HEK293T (cell line): ENCODE results near the gene FBXW7.

Experiments
- CTCF ChIA-PET: fragments of 350-600 bp; formaldehyde crosslinking; extraction: SDS; loops from one replicate; lab custom pipeline; 2021; ENCODE audit warnings: antibody characterized with exemption, inconsistent platforms; lab: Yijun Ruan, JAX
- POLR2A ChIA-PET: fragments of 350-600 bp; formaldehyde crosslinking; extraction: SDS; loops from one replicate; lab custom pipeline; 2020; ENCODE audit warnings: antibody characterized with exemption, inconsistent platforms; lab: Yijun Ruan, JAX
- DNase-seq: peaks from one replicate; pipeline ENCODE4 v3.0.0; 2012; ENCODE audit warnings: mixed read lengths; ENCODE audit errors: extremely low spot score
- ARNT ChIP-seq: fragments of 450-650 bp; IDR thresholded peaks from 2 replicates; pipeline ENCODE4 v1.6.1; 2017; ENCODE audit warnings: mild to moderate bottlenecking
- BHLHE40 ChIP-seq: fragments of 450-650 bp; IDR thresholded peaks from 2 replicates; pipeline ENCODE4 v1.6.1; 2016; ENCODE audit warnings: mild to moderate bottlenecking, moderate library complexity, borderline replicate concordance
- CTBP1 ChIP-seq: fragments of 450-650 bp; IDR thresholded peaks from 2 replicates; pipeline ENCODE4 v1.6.1; 2016; ENCODE audit warnings: borderline replicate concordance
- ELF4 ChIP-seq: fragments of 450-650 bp; IDR thresholded peaks from 2 replicates; pipeline ENCODE4 v1.6.1; 2017; ENCODE audit warnings: antibody characterized with exemption
- FOXA1 ChIP-seq: fragments of 450-650 bp; IDR thresholded peaks from 2 replicates; pipeline ENCODE4 v1.6.1; 2016; ENCODE audit warnings: mild to moderate bottlenecking
- FOXK2 ChIP-seq: fragments of 450-650 bp; IDR thresholded peaks from 2 replicates; pipeline ENCODE4 v1.6.1; 2016; ENCODE audit warnings: mild to moderate bottlenecking
- FOXM1 ChIP-seq: fragments of 450-650 bp; IDR thresholded peaks from 2 replicates; pipeline ENCODE4 v1.6.1; 2017; ENCODE audit warnings: mild to moderate bottlenecking, borderline replicate concordance
- HDGF ChIP-seq: fragments of 450-650 bp; IDR thresholded peaks from 2 replicates; pipeline ENCODE4 v1.6.1; 2017; ENCODE audit warnings: antibody characterized with exemption, borderline replicate concordance
- L3MBTL2 ChIP-seq: fragments of 450-650 bp; conservative IDR thresholded peaks from 2 replicates; pipeline ENCODE4 v1.6.1; 2016; ENCODE audit warnings: mild to moderate bottlenecking
- LEF1 ChIP-seq: fragments of 450-650 bp; IDR thresholded peaks from 2 replicates; pipeline ENCODE4 v1.6.1; 2017; ENCODE audit warnings: mild to moderate bottlenecking, borderline replicate concordance
- NFRKB ChIP-seq: fragments of 450-650 bp; IDR thresholded peaks from 2 replicates; pipeline ENCODE4 v1.6.1; 2016; ENCODE audit warnings: mild to moderate bottlenecking, moderate library complexity
- PKNOX1 ChIP-seq: fragments of 450-650 bp; IDR thresholded peaks from 2 replicates; pipeline ENCODE4 v1.6.1; 2016
- SP1 ChIP-seq: fragments of 450-650 bp; IDR thresholded peaks from 2 replicates; pipeline ENCODE4 v1.6.1; 2017
- SUZ12 ChIP-seq: fragments of 450-650 bp; IDR thresholded peaks from 2 replicates; pipeline ENCODE4 v1.6.1; 2016; ENCODE audit warnings: mild to moderate bottlenecking
- TARDBP ChIP-seq: fragments of 450-650 bp; IDR thresholded peaks from 2 replicates; pipeline ENCODE4 v1.6.1; 2016
- ZNF384 ChIP-seq: fragments of 450-650 bp; IDR thresholded peaks from 2 replicates; pipeline ENCODE4 v1.6.1; 2016

FBXW7 gene

DNA sequence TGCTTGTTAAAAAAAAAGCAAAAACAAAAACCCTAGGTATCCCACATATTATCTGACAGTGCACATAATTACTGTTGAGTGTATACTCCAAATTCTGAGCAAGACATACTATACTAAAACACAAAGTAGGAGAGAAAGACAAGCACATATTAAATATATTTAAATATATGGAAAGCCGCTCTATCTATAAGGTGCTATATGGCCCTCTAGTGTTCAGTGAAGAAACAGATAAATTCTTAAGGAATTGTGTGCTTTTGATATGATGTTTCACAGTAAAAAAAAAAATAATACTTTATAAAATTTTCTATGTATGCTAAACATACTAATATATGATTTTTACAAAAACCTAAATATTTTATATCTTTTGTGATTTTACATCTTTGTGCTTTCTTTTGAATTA is 137.8 kb downstream of the FBXW7 start:
- ChIA-PET CTCF (interaction anchor here (0.6 to 1.1 kb wide), 5 partner anchors 10 to 351 kb away, joined by 3 to 5 read pairs (median 4); no protein-coding TSS in a partner anchor), POLR2A (no interaction called here)
- TF ChIP-seq CTBP1 (no peak), TARDBP (no peak), SP1 (no peak), L3MBTL2 (no peak), FOXM1 (no peak), BHLHE40 (no peak), HDGF (no peak), FOXK2 (no peak), SUZ12 (no peak), LEF1 (no peak), ELF4 (no peak), ARNT (no peak), FOXA1 (no peak), ZNF384 (no peak), NFRKB (no peak), PKNOX1 (no peak)
- DNase-seq: peak; percentile 9

DNA sequence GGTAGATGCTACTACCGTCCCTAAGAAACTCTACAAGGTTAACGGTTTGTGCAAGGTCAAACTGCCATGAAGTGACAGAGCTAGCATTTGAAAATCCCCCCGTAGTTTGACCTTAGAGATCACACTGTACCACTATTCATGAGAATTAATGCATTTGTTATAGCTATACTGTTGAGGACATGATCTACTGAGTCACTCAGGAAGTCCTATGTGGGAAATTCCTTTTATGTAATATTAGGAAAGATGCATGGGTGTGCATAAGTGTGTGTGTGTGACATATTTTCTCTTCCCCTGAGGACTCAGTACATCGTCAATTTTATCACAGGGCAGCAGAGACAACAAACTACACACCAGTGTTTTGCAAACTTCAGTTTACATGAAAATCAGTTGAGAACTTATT is 141.1 kb downstream of the FBXW7 start:
- ChIA-PET CTCF (interaction anchor here (0.6 kb wide), 2 partner anchors 553 to 679 kb away, joined by 3 to 5 read pairs; no protein-coding TSS in a partner anchor), POLR2A (no interaction called here)
- TF ChIP-seq LEF1 (no peak), TARDBP (no peak), NFRKB (no peak), ARNT (no peak), FOXM1 (no peak), SUZ12 (no peak), FOXA1 (no peak), CTBP1 (no peak), BHLHE40 (no peak), ELF4 (no peak), L3MBTL2 (no peak), FOXK2 (no peak), SP1 (no peak), HDGF (no peak), ZNF384 (no peak), PKNOX1 (no peak)
- DNase-seq: no peak

- POLR2A ChIA-PET: no interaction called here
- TF ChIP-seq HDGF: no peak
- TF ChIP-seq BHLHE40: no peak
- TF ChIP-seq ELF4: no peak
- TF ChIP-seq NFRKB: no peak
- no peak for TF ChIP-seq ZNF384
- TF ChIP-seq CTBP1: no peak
- no peak for TF ChIP-seq L3MBTL2
- no peak for TF ChIP-seq FOXM1
- TF ChIP-seq TARDBP: no peak
- no peak for TF ChIP-seq ARNT
- TF ChIP-seq FOXK2: no peak
- TF ChIP-seq PKNOX1: no peak
- no peak for TF ChIP-seq SP1
- no peak for TF ChIP-seq FOXA1
- TF ChIP-seq LEF1: no peak
- no peak for TF ChIP-seq SUZ12
- CTCF ChIA-PET: no interaction called here
- no peak for DNase-seq
These were observed 143.8 kb downstream of the FBXW7 start for GRCh38 chr4:152392079-152392478.

- POLR2A ChIA-PET: no interaction called here
- no peak for TF ChIP-seq CTBP1
- CTCF ChIA-PET: interaction anchor here (0.5 to 1.0 kb wide), 5 partner anchors 18 to 1213 kb away, joined by 3 read pairs; no protein-coding TSS in a partner anchor
- no peak for DNase-seq
These were observed 145.7 kb downstream of the FBXW7 start for GRCh38 chr4:152390216-152390615.

DNA sequence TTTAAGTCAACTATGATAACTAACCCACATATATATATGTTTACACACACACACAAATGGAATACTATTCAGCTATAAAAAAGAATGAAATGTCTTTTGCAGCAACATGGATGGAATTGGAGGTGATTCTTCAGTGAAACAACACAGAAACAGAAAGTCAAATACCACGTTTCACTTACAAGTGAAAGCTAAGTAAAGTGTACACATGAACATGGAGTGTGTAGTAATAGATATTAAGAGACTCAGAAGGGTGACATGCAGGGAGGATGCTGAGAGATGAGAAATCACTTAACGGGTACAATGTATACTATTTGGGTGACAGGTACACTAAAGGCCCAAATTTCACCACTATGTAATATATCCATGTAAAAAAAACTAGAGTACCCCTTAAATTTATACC is 146.5 kb downstream of the FBXW7 start:
- CTCF ChIA-PET: interaction anchor here (0.7 to 1.0 kb wide), 3 partner anchors 134 to 1214 kb away, joined by 3 read pairs; no protein-coding TSS in a partner anchor
- no peak for DNase-seq
- POLR2A ChIA-PET: no interaction called here
- TF ChIP-seq LEF1 (no peak), ARNT (no peak), ELF4 (no peak), TARDBP (no peak), FOXA1 (no peak), HDGF (no peak), FOXK2 (no peak), L3MBTL2 (no peak), ZNF384 (no peak), BHLHE40 (no peak), PKNOX1 (no peak), CTBP1 (no peak), SP1 (no peak)

GRCh38 chr4:152385551-152385950 is 150.3 kb downstream of the FBXW7 start:
- CTCF ChIA-PET: interaction anchor here (0.7 to 1.2 kb wide), 4 partner anchors 11 to 120 kb away, joined by 3 read pairs; no protein-coding TSS in a partner anchor
- POLR2A ChIA-PET: no interaction called here
- TF ChIP-seq FOXM1 (no peak), FOXA1 (no peak), PKNOX1 (no peak), LEF1 (no peak), BHLHE40 (no peak), L3MBTL2 (no peak), ELF4 (no peak), SP1 (no peak), FOXK2 (no peak), TARDBP (no peak), ZNF384 (no peak), HDGF (no peak), CTBP1 (no peak), ARNT (no peak), NFRKB (no peak), SUZ12 (no peak)
- DNase-seq: peak; percentile 10
